Suprapubic skin (tissue), 4 donors: ENCODE data around the gene SUPT4H1.

ENCODE experiments used
- CTCF ChIP-seq, 2 donors: fragments of 200-600 bp in 1 of 2; fragments of 450-650 bp in 1 of 2; sonication (generic) in 1 of 2; IDR thresholded peaks; one replicate each; pipeline ENCODE4 v1.5.1; 2016 to 2019; ENCODE audit warnings: antibody characterized with exemption in 2 of 2, mild to moderate bottlenecking in 1 of 2, moderate library complexity in 1 of 2
- EP300 ChIP-seq: sonication (generic); formaldehyde crosslinking; IDR thresholded peaks from one replicate; pipeline ENCODE4 v1.6.1; 2017; ENCODE audit warnings: antibody characterized with exemption
- POLR2A ChIP-seq, 2 donors: fragments of 450-650 bp; IDR thresholded peaks; one replicate each; pipeline ENCODE4 v1.6.1; 2017; ENCODE audit warnings: antibody characterized with exemption in 2 of 2, mild to moderate bottlenecking in 2 of 2, moderate library complexity in 2 of 2
- POLR2AphosphoS5 ChIP-seq, 3 donors: sonication (generic); formaldehyde crosslinking; IDR thresholded peaks; one replicate each; pipeline ENCODE4 v1.6.1; 2017; ENCODE audit warnings: antibody characterized with exemption in 3 of 3

GRCh38 chr17:58357312-58358297 lies 5.6 kb upstream of the SUPT4H1 start:
- TF ChIP-seq CTCF (IDR thresholded peaks at IDR 0.05) (no peak), POLR2A (IDR thresholded peaks at IDR 0.05) (no peak), POLR2AphosphoS5 (IDR thresholded peaks at IDR 0.05) (no peak), EP300 (no peak)
